Ovary (tissue), 9 donors: ENCODE measurements around the gene BTG1. TPM values are rescaled to one million over a fixed set of nuclear protein-coding genes. Genes with fewer than 3 reads are reported as not detected.

Source experiments
- DNase-seq, 5 donors: peaks; one replicate each; pipeline ENCODE4 v3.0.0-alpha.2; 2019 to 2020
- H3K27ac ChIP-seq, 2 donors: fragments of 200-600 bp; one replicate each; pipeline versions ENCODE4 v1.5.1 to v1.8.0; 2019 to 2022
- H3K27me3 ChIP-seq: fragments of 200-600 bp; one replicate; pipeline ENCODE4 v1.8.0; 2022
- H3K36me3 ChIP-seq: fragments of 200-600 bp; sonication (generic); one replicate; pipeline ENCODE4 v1.5.1; 2019
- H3K4me1 ChIP-seq: one replicate; pipeline ENCODE4 v1.8.1; 2013; ENCODE audit warnings: mild to moderate bottlenecking, moderate library complexity; ENCODE audit not compliant: insufficient read depth
- H3K4me3 ChIP-seq: fragments of 200-600 bp; sonication (generic); one replicate; pipeline ENCODE4 v1.5.1; 2017
- H3K9me3 ChIP-seq, 2 donors: fragments of 200-600 bp in 1 of 2; sonication (generic) in 1 of 2; one replicate each; pipeline versions ENCODE4 v1.5.1 to v1.8.1; 2013 to 2019; ENCODE audit warnings: mild to moderate bottlenecking in 1 of 2, moderate library complexity in 1 of 2
- EP300 ChIP-seq: sonication (generic); formaldehyde crosslinking; IDR thresholded peaks from one replicate; pipeline ENCODE4 v1.6.1; 2017; ENCODE audit warnings: antibody characterized with exemption
- POLR2A ChIP-seq: fragments of 450-650 bp; IDR thresholded peaks from one replicate; pipeline ENCODE4 v1.6.1; 2017; ENCODE audit warnings: antibody characterized with exemption, mild to moderate bottlenecking, moderate library complexity
- WGBS, 3 donors: extraction: QIAGEN DNeasy Blood & Tissue Kit in 1 of 3; methylation state at CpG; one replicate each; pipeline versions ENCODE4 v1.1.5 to v1.1.7; 2013 to 2017; 5-methylcytosine and 5-hydroxymethylcytosine counted together
- intact Hi-C, 4 donors: fragments of 100-400 bp; cut with DNase I; formaldehyde crosslinking; loops; one replicate each; pipeline versions ENCODE4 v1.11.0 to v1.15.1; 2022 to 2023
- polyA plus RNA-seq, 2 donors: library from polyadenylated mRNA; stranded (reverse); fragments of 200-250 nt in 1 of 2; fragments of 350-450 nt in 1 of 2; fragmentation: Illumina TruSeq in 1 of 2; extraction: RNeasy Lipid Tissue Mini Kit (QIAGEN cat#74804) in 1 of 2; gene quantifications; one replicate each; pipeline ENCODE4 v1.2.3, GENCODE V29; 2013 to 2014
- total RNA-seq, 7 donors: library from RNA; depleted of rRNA in 2 of 7; stranded (reverse); fragments of >200 nt in 2 of 7; fragmentation: NEBNext Ultra II Directional in 3 of 7; extraction: Animal tissue kit (Norgen Biotek cat#: 25700) in 3 of 7; gene quantifications; one replicate each; pipeline versions ENCODE4 v1.1.0 to v1.2.4, GENCODE V29; 2016 to 2023
- TF ChIP-seq, protein P1 (sequence below), 3 donors: fragments of 450-650 bp in 2 of 3; fragments of 200-600 bp in 1 of 3; IDR thresholded peaks; one replicate each; pipeline versions ENCODE4 v1.5.1 to v1.8.0; 2016 to 2022; ENCODE audit warnings: antibody characterized with exemption in 3 of 3, mild to moderate bottlenecking in 1 of 3
- donor health status: DM: no; HTN: no; CAD: no; lungs with moderate emphysema.
- donor health status: DM: no; HTN: no; CAD: no.
- donor health status: Bipolar disorder and iron deficiency.
- donor health status: DM: yes; HTN: yes; CAD: no.
- donor health status: DM: no; HTN: no; CAD: no.
- donor health status: DM: yes; HTN: yes; CAD: no.

Gene BTG1
- total and polyA plus RNA-seq, 9 donors, result 55.8 to 145 (median 86.1) TPM

DNA sequence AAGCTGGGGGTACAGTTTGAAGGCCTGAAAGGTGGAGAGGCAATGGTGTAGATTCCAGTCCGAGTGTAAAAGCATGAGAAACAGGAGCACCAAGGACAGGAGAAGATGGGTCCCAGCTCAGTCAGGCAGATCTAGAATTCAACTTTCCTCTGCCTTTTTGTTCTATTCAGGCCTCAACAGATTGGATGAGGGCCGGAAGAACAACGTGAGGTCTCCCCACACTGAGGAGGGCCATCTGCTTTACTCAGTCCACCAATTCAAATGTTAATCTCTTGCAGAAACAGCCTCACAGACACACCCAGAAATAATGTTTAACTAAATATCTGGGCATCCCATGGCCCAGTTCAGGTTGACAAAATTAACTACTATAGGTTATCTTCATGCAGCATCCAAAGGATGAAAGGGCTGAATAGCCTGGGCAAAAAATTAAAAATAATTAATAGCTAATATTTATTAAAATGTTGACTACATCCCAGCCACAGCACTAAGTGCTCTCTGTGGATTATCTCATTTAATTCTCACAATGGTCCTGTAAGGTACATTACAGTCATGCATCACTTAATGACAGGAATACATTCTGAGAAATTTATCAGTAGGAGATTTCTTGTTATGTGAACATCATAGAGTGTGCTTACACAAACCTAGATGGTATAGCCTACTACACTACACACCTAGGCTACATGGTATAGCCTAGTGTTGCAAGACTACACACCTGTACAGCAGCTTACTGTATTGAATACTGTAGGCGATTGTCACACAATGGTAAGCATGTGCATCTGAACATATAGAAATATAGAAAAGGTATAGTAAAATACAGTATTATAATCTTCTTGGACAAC, 22.5 kb downstream of the BTG1 start:
- intact Hi-C loops, result no loop called here
- TF ChIP-seq, protein P1, sequence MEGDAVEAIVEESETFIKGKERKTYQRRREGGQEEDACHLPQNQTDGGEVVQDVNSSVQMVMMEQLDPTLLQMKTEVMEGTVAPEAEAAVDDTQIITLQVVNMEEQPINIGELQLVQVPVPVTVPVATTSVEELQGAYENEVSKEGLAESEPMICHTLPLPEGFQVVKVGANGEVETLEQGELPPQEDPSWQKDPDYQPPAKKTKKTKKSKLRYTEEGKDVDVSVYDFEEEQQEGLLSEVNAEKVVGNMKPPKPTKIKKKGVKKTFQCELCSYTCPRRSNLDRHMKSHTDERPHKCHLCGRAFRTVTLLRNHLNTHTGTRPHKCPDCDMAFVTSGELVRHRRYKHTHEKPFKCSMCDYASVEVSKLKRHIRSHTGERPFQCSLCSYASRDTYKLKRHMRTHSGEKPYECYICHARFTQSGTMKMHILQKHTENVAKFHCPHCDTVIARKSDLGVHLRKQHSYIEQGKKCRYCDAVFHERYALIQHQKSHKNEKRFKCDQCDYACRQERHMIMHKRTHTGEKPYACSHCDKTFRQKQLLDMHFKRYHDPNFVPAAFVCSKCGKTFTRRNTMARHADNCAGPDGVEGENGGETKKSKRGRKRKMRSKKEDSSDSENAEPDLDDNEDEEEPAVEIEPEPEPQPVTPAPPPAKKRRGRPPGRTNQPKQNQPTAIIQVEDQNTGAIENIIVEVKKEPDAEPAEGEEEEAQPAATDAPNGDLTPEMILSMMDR (IDR thresholded peaks at IDR 0.05), result no peak
- TF ChIP-seq EP300, result no peak
- no peak for TF ChIP-seq POLR2A
- Histone ChIP-seq H3K9me3 (peaks cover 0 to 4% of the 10 kb centered on the region in 2 donors), H3K27ac (no peak overlapping the region), H3K4me1 (no peaks in the 10 kb centered on the region), H3K27me3 (no peaks in the 10 kb centered on the region), H3K4me3 (no peak overlapping the region), H3K36me3 (no peaks in the 10 kb centered on the region)
- 96 to 99% (median 97%) methylated on average over 4 of the region's 4 CpGs for WGBS, 3 donors
- DNase-seq, result no peak

GRCh38 chr12:92121826-92122225, 23.8 kb downstream of the BTG1 start:
- no peaks in the 10 kb centered on the region for H3K4me1 ChIP-seq
- intact Hi-C loops, result no loop called here
- no peaks in the 10 kb centered on the region for H3K36me3 ChIP-seq
- H3K9me3 ChIP-seq, result peaks cover 0 to 4% of the 10 kb centered on the region in 2 donors
- H3K4me3 ChIP-seq, result no peak overlapping the region
- TF ChIP-seq POLR2A (no peak), EP300 (no peak)
- TF ChIP-seq, protein P1 (IDR thresholded peaks at IDR 0.05), result no peak
- no peak overlapping the region for H3K27ac ChIP-seq
- DNase-seq, result no peak
- H3K27me3 ChIP-seq, result no peaks in the 10 kb centered on the region

- 93 to 100% (median 97%) methylated on average over 2 of the region's 2 CpGs for WGBS, 3 donors
- TF ChIP-seq EP300 (no peak), POLR2A (no peak)
- TF ChIP-seq, protein P1 (IDR thresholded peaks at IDR 0.05), result no peak
- intact Hi-C loops, result no loop called here
- Histone ChIP-seq H3K27me3 (peaks cover 3% of the 10 kb centered on the region), H3K9me3 (peaks cover 0 to 4% of the 10 kb centered on the region in 2 donors), H3K4me3 (no peak overlapping the region), H3K4me1 (no peaks in the 10 kb centered on the region), H3K36me3 (no peaks in the 10 kb centered on the region), H3K27ac (no peak overlapping the region)
- DNase-seq, result no peak
These were observed 26.7 kb downstream of the BTG1 start for GRCh38 chr12:92118826-92119536.

DNA sequence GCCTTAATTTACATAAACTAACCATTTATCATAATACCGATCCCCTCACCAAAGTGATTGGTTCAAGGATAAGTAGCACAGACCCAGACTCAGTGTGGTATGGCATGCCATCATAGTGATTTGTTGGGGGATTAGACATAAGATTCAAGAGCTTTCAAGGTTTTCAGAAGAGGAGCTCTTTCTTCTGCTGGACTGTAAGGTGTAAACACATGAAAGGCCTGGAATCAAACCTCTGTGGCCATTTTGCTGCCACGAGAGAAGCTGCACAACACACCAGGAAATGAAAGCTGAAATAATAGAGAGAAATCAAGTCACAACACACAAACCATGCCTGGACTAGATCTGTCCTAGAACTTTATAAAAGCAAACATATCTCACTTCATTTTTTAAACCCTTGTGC, 30.8 kb downstream of the BTG1 start:
- H3K27ac ChIP-seq, result no peak overlapping the region
- intact Hi-C loops, result no loop called here
- WGBS, 3 donors, result 95 to 100% (median 96%) methylated on average over 2 of the region's 2 CpGs
- H3K9me3 ChIP-seq, result no peaks in the 10 kb centered on the region
- H3K4me1 ChIP-seq, result no peaks in the 10 kb centered on the region
- no peaks in the 10 kb centered on the region for H3K36me3 ChIP-seq
- peaks cover 3% of the 10 kb centered on the region for H3K27me3 ChIP-seq
- H3K4me3 ChIP-seq, result no peak overlapping the region
- TF ChIP-seq, protein P1 (IDR thresholded peaks at IDR 0.05), result no peak
- TF ChIP-seq EP300 (no peak), POLR2A (no peak)
- no peak for DNase-seq
